H9 (cell line): ENCODE results near the gene GRIP1. TPM values are rescaled to one million over a fixed set of nuclear protein-coding genes. Genes with fewer than 3 reads are reported as not detected.

Experiments used
- DNase-seq: peaks from one replicate; pipeline ENCODE4 v3.0.0-alpha.2; 2017
- H2AFZ ChIP-seq: one replicate; pipeline ENCODE4 v1.6.1; 2013; ENCODE audit warnings: mild to moderate bottlenecking, low read length, control low read depth, moderate library complexity
- H2AK5ac ChIP-seq: 2 replicates; pipeline ENCODE4 v1.6.1; 2013; ENCODE audit warnings: low read length, control low read depth, mixed read lengths; ENCODE audit not compliant: insufficient read length
- H2BK120ac ChIP-seq: one replicate; pipeline ENCODE4 v1.6.1; 2013; ENCODE audit warnings: low read depth, mild to moderate bottlenecking, low read length, control low read depth, inconsistent platforms; ENCODE audit not compliant: poor library complexity, severe bottlenecking
- H2BK12ac ChIP-seq: 2 replicates; pipeline ENCODE4 v1.6.1; 2013; ENCODE audit warnings: low read length, control low read depth, mixed read lengths, low read depth; ENCODE audit not compliant: insufficient read length
- H2BK15ac ChIP-seq: 2 replicates; pipeline ENCODE4 v1.6.1; 2013; ENCODE audit warnings: low read depth, low read length, control low read depth
- H2BK20ac ChIP-seq: one replicate; pipeline ENCODE4 v1.6.1; 2013; ENCODE audit warnings: low read depth, mild to moderate bottlenecking, low read length, control low read depth, inconsistent platforms; ENCODE audit not compliant: poor library complexity, severe bottlenecking
- H2BK5ac ChIP-seq: 2 replicates; pipeline ENCODE4 v1.6.1; 2013; ENCODE audit warnings: low read length, control low read depth, mixed read lengths; ENCODE audit not compliant: insufficient read length
- H3K14ac ChIP-seq: 2 replicates; pipeline ENCODE4 v1.6.1; 2013; ENCODE audit warnings: low read length, control low read depth; ENCODE audit not compliant: insufficient read depth
- H3K18ac ChIP-seq: 2 replicates; pipeline ENCODE4 v1.6.1; 2013; ENCODE audit warnings: low read depth, mild to moderate bottlenecking, mixed read lengths, low read length, control low read depth; ENCODE audit not compliant: insufficient read length
- H3K23ac ChIP-seq: 2 replicates; pipeline ENCODE4 v1.6.1; 2013; ENCODE audit warnings: low read length, control low read depth, mixed read lengths, low read depth; ENCODE audit not compliant: insufficient read length
- H3K23me2 ChIP-seq: 2 replicates; pipeline ENCODE4 v1.6.1; 2013; ENCODE audit warnings: low read depth, mild to moderate bottlenecking, mixed read lengths, low read length, control low read depth; ENCODE audit not compliant: insufficient read length, poor library complexity, severe bottlenecking
- H3K27ac ChIP-seq: 2 replicates; pipeline ENCODE4 v1.5.1; 2013; ENCODE audit warnings: low read length, control low read depth, mixed read lengths, low read depth; ENCODE audit not compliant: insufficient read length
- H3K27me3 ChIP-seq: 2 replicates; pipeline ENCODE4 v1.6.1; 2013; ENCODE audit warnings: low read length, control low read depth, inconsistent platforms; ENCODE audit not compliant: insufficient read depth
- H3K4ac ChIP-seq: 2 replicates; pipeline ENCODE4 v1.6.1; 2013; ENCODE audit warnings: low read depth, mild to moderate bottlenecking, control low read depth, inconsistent platforms, low read length, moderate library complexity
- H3K4me1 ChIP-seq: 2 replicates; pipeline ENCODE4 v1.6.1; 2013; ENCODE audit warnings: low read length, control low read depth, inconsistent platforms; ENCODE audit not compliant: insufficient read depth
- H3K4me2 ChIP-seq: 2 replicates; pipeline ENCODE4 v1.6.1; 2013; ENCODE audit warnings: low read length, control low read depth, mixed read lengths; ENCODE audit not compliant: insufficient read length, insufficient read depth
- H3K56ac ChIP-seq: 2 replicates; pipeline ENCODE4 v1.6.1; 2013; ENCODE audit warnings: low read depth, mild to moderate bottlenecking, mixed read lengths, low read length, control low read depth; ENCODE audit not compliant: insufficient read length
- H3K79me1 ChIP-seq: 2 replicates; pipeline ENCODE4 v1.6.1; 2013; ENCODE audit warnings: low read depth, mild to moderate bottlenecking, moderate library complexity, low read length, control low read depth, inconsistent platforms; ENCODE audit not compliant: insufficient read depth, poor library complexity, severe bottlenecking
- H3K79me2 ChIP-seq: 2 replicates; pipeline ENCODE4 v1.6.1; 2013; ENCODE audit warnings: low read length, control low read depth, inconsistent platforms; ENCODE audit not compliant: insufficient read depth
- H3K9ac ChIP-seq: 2 replicates; pipeline ENCODE4 v1.6.1; 2013; ENCODE audit warnings: low read length, control low read depth, mixed read lengths; ENCODE audit not compliant: insufficient read length; ENCODE audit errors: extremely low read depth
- H3K9me3 ChIP-seq: one replicate; pipeline ENCODE4 v1.6.1; 2013; ENCODE audit warnings: low read depth, low read length, inconsistent platforms; ENCODE audit not compliant: control insufficient read depth
- H3T11ph ChIP-seq: one replicate; pipeline ENCODE4 v1.6.1; 2013; ENCODE audit warnings: mild to moderate bottlenecking, low read length, control low read depth, inconsistent platforms
- H4K20me1 ChIP-seq: one replicate; pipeline ENCODE4 v1.6.1; 2013; ENCODE audit not compliant: control insufficient read depth, insufficient read length, insufficient read depth
- H4K5ac ChIP-seq: 2 replicates; pipeline ENCODE4 v1.6.1; 2013; ENCODE audit warnings: low read depth, mild to moderate bottlenecking, mixed read lengths, low read length, control low read depth; ENCODE audit not compliant: insufficient read length
- H4K8ac ChIP-seq: replicated peaks from 2 replicates; pipeline ENCODE4 v1.6.1; 2013; ENCODE audit warnings: low read length, control low read depth, mixed read lengths, low read depth; ENCODE audit not compliant: insufficient read length
- H4K91ac ChIP-seq: 2 replicates; pipeline ENCODE4 v1.6.1; 2013; ENCODE audit warnings: low read depth, mild to moderate bottlenecking, moderate library complexity, mixed read lengths, low read length, control low read depth; ENCODE audit not compliant: insufficient read length
- H3K27ac Mint-ChIP-seq, 3 experiments: 2 replicates in 2 of 3; 3 replicates in 1 of 3; pipeline ENCODE4 v1.8.0; 2020 to 2021; ENCODE audit warnings: mixed read lengths in 3 of 3, mild to moderate bottlenecking in 1 of 3, moderate library complexity in 1 of 3
- H3K27me3 Mint-ChIP-seq: 2 replicates; pipeline ENCODE4 v1.8.0; 2021; ENCODE audit warnings: low read depth, mild to moderate bottlenecking, moderate library complexity, mixed read lengths
- H3K36me3 Mint-ChIP-seq, 3 experiments: 2 replicates in 2 of 3; 3 replicates in 1 of 3; pipeline ENCODE4 v1.8.0; 2020 to 2021; ENCODE audit warnings: low read depth in 3 of 3, mixed read lengths in 3 of 3; ENCODE audit not compliant: insufficient read depth in 1 of 3
- H3K4me1 Mint-ChIP-seq, 2 experiments: 2 replicates each; pipeline ENCODE4 v1.8.0; 2020; ENCODE audit warnings: mixed read lengths in 2 of 2
- H3K4me3 Mint-ChIP-seq, 2 experiments: 2 replicates in 1 of 2; 3 replicates in 1 of 2; pipeline ENCODE4 v1.8.0; 2020 to 2021; ENCODE audit warnings: mild to moderate bottlenecking in 2 of 2, mixed read lengths in 2 of 2, moderate library complexity in 1 of 2
- H3K9me3 Mint-ChIP-seq, 2 experiments: 2 replicates in 1 of 2; 3 replicates in 1 of 2; pipeline ENCODE4 v1.8.0; 2020; ENCODE audit warnings: mild to moderate bottlenecking in 2 of 2, mixed read lengths in 2 of 2, moderate library complexity in 1 of 2
- WGBS: extraction: QIAGEN DNeasy Blood & Tissue Kit; methylation state at CpG from one replicate; pipeline ENCODE4 v1.1.7; 2013; ENCODE audit warnings: missing lambda C conversion rate, low lambda C conversion rate, mixed read lengths; ENCODE audit not compliant: insufficient read length; ENCODE audit errors: extremely low coverage; 5-methylcytosine and 5-hydroxymethylcytosine counted together
- total RNA-seq: library from RNA; stranded (reverse); gene quantifications from 2 replicates; pipeline ENCODE4 v1.2.1, GENCODE V29; 2021
- TF ChIP-seq, protein P1 (sequence below): fragments of 200-600 bp; sonication (generic); conservative IDR thresholded peaks from 3 replicates; pipeline ENCODE4 v1.8.0; 2021; ENCODE audit warnings: antibody characterized with exemption, mild to moderate bottlenecking

The GRIP1 gene
- total RNA-seq, 1 experiment from 2014 or later: 19.5 TPM

DNA sequence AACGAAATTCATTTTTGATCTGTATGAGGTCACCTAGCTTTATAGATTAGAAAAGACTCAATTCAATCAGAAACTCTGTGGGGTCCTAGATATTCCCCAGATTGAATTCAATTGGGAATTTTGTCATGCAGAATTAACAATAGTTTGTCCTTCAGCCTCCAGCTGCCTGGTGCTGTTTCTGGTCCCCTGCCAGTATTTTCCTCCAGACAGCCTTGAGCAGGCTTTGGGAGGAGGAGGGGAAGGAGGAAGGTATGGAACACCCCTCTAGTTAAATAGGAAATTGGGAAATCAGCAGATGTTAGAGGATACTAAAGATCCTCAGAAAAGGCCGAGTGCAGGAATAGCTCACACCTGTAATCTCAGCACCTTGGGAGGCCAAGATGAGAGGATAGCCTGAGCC, 10.6 kb downstream of the GRIP1 start:
- H3T11ph ChIP-seq: no peak overlapping the region
- H3K27me3 ChIP-seq: no peaks in the 10 kb centered on the region
- no peaks in the 10 kb centered on the region for H3K4me1 ChIP-seq
- H3K18ac ChIP-seq: no peak overlapping the region
- H2BK20ac ChIP-seq: no peak overlapping the region
- WGBS: no CpG with 5 or more reads among the region's 2 CpGs
- H4K20me1 ChIP-seq: no peaks in the 10 kb centered on the region
- no peak overlapping the region for H3K56ac ChIP-seq
- DNase-seq: no peak
- H3K9ac ChIP-seq: no peak overlapping the region
- Mint-ChIP-seq H3K4me1 (peaks cover 9 to 15% of the 10 kb centered on the region in 2 experiments), H3K9me3 (no peaks in the 10 kb centered on the region), H3K4me3 (no peak overlapping the region), H3K36me3 (no peaks in the 10 kb centered on the region; a peak in 2 of 7 replicates), H3K27ac (no peak overlapping the region; a peak in 2 of 7 replicates), H3K27me3 (no peaks in the 10 kb centered on the region)
- no peak overlapping the region for H2AK5ac ChIP-seq
- H4K5ac ChIP-seq: no peak overlapping the region
- TF ChIP-seq, protein P1, sequence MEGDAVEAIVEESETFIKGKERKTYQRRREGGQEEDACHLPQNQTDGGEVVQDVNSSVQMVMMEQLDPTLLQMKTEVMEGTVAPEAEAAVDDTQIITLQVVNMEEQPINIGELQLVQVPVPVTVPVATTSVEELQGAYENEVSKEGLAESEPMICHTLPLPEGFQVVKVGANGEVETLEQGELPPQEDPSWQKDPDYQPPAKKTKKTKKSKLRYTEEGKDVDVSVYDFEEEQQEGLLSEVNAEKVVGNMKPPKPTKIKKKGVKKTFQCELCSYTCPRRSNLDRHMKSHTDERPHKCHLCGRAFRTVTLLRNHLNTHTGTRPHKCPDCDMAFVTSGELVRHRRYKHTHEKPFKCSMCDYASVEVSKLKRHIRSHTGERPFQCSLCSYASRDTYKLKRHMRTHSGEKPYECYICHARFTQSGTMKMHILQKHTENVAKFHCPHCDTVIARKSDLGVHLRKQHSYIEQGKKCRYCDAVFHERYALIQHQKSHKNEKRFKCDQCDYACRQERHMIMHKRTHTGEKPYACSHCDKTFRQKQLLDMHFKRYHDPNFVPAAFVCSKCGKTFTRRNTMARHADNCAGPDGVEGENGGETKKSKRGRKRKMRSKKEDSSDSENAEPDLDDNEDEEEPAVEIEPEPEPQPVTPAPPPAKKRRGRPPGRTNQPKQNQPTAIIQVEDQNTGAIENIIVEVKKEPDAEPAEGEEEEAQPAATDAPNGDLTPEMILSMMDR: no peak
- H4K8ac ChIP-seq: no peak overlapping the region
- no peak overlapping the region for H2AFZ ChIP-seq
- H3K4ac ChIP-seq: no peak overlapping the region
- no peak overlapping the region for H3K27ac ChIP-seq
- H3K79me2 ChIP-seq: no peaks in the 10 kb centered on the region
- H3K79me1 ChIP-seq: no peaks in the 10 kb centered on the region
- H3K4me2 ChIP-seq: no peak overlapping the region
- H3K14ac ChIP-seq: no peak overlapping the region
- H2BK15ac ChIP-seq: no peak overlapping the region
- no peaks in the 10 kb centered on the region for H3K23me2 ChIP-seq
- no peak overlapping the region for H2BK5ac ChIP-seq
- no peak overlapping the region for H2BK120ac ChIP-seq
- H2BK12ac ChIP-seq: no peak overlapping the region
- no peak overlapping the region for H3K23ac ChIP-seq
- H3K9me3 ChIP-seq: no peaks in the 10 kb centered on the region
- no peak overlapping the region for H4K91ac ChIP-seq
